Ishikawa (cell line): ENCODE results near the gene ZDHHC6.

ENCODE experiments used
- CEBPB ChIP-seq: IDR thresholded peaks from 2 replicates; pipeline ENCODE4 v1.6.1; 2012
- CREB1 ChIP-seq: IDR thresholded peaks from 2 replicates; pipeline ENCODE4 v1.6.1; 2012; ENCODE audit warnings: low read depth
- EGR1 ChIP-seq: IDR thresholded peaks from 2 replicates; pipeline ENCODE4 v1.6.1; 2012
- EP300 ChIP-seq: IDR thresholded peaks from 2 replicates; pipeline ENCODE4 v1.6.1; 2012; ENCODE audit warnings: borderline replicate concordance
- FOXM1 ChIP-seq: IDR thresholded peaks from 2 replicates; pipeline ENCODE4 v1.6.1; 2012; ENCODE audit warnings: low read depth, borderline replicate concordance
- NFIC ChIP-seq: IDR thresholded peaks from 2 replicates; pipeline ENCODE4 v1.6.1; 2012
- RAD21 ChIP-seq: IDR thresholded peaks from 2 replicates; pipeline ENCODE4 v1.6.1; 2012; ENCODE audit warnings: low read depth
- TAF1 ChIP-seq: IDR thresholded peaks from 2 replicates; pipeline ENCODE4 v1.6.1; 2012; ENCODE audit warnings: low read depth, mild to moderate bottlenecking
- TCF12 ChIP-seq: IDR thresholded peaks from 2 replicates; pipeline ENCODE4 v1.6.1; 2012; ENCODE audit warnings: low read depth
- TEAD4 ChIP-seq: IDR thresholded peaks from 2 replicates; pipeline ENCODE4 v1.6.1; 2012
- YY1 ChIP-seq: IDR thresholded peaks from 2 replicates; pipeline ENCODE4 v1.6.1; 2012; ENCODE audit warnings: low read depth
- ZBTB7A ChIP-seq: IDR thresholded peaks from 2 replicates; pipeline ENCODE4 v1.6.1; 2012; ENCODE audit warnings: low read depth
- TF ChIP-seq, protein P1 (sequence below): IDR thresholded peaks from 2 replicates; pipeline ENCODE4 v1.6.1; 2012
- TF ChIP-seq, protein P2 (sequence below): IDR thresholded peaks from 2 replicates; pipeline ENCODE4 v1.6.1; 2012
- TF ChIP-seq, protein P3 (sequence below): IDR thresholded peaks from 2 replicates; pipeline ENCODE4 v1.6.1; 2012; ENCODE audit warnings: low read depth, mild to moderate bottlenecking

The ZDHHC6 gene

DNA sequence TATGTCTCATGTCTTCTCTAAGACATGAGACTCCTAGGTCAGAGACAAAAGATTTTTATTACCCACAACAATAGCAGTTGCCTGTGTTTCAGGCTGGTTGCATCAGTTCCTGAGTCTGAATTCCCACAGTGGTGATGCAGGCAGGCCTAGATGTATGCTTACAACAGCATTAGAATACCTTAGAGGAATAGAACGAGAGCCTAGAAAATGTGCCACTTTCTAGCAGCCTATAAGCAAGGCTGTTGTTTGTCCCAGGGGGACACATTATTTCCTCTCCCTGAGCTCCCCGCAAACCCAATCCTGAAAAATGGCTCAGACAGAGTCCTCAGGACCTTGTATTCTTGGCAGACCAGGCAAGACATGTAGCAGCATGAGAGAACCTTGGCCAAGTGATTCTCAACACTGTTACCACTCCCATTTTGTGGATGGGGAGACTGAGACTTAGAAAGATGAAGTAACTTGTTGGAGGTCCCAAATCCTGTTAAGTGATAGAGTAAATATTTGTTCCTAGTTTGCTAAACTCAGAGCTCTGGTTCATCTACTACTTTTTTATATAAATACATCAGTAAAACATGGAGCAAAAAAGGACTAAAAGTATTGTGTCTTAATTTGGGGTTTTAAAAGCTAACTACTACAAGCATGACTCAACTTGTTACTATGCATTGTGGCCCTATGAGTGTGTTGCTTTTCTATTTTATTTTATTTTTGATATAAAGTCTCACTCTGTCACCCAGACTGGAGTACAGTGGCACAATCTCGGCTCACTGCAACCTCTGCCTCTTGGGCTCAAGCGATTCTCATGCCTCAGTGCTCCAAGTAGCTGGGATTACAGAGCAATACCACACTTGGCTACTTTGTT lies 14.5 kb upstream of the ZDHHC6 start:
- TF ChIP-seq, protein P1, sequence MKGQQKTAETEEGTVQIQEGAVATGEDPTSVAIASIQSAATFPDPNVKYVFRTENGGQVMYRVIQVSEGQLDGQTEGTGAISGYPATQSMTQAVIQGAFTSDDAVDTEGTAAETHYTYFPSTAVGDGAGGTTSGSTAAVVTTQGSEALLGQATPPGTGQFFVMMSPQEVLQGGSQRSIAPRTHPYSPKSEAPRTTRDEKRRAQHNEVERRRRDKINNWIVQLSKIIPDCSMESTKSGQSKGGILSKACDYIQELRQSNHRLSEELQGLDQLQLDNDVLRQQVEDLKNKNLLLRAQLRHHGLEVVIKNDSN = no peak
- TF ChIP-seq RAD21 (no peak), TCF12 (no peak), EGR1 (no peak), ZBTB7A (no peak), FOXM1 (no peak), TEAD4 (no peak), CREB1 (no peak), YY1 (no peak), TAF1 (no peak), CEBPB (no peak), EP300 (no peak), NFIC (no peak)
- TF ChIP-seq, protein P2, sequence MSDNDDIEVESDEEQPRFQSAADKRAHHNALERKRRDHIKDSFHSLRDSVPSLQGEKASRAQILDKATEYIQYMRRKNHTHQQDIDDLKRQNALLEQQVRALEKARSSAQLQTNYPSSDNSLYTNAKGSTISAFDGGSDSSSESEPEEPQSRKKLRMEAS = no peak
- TF ChIP-seq, protein P3, sequence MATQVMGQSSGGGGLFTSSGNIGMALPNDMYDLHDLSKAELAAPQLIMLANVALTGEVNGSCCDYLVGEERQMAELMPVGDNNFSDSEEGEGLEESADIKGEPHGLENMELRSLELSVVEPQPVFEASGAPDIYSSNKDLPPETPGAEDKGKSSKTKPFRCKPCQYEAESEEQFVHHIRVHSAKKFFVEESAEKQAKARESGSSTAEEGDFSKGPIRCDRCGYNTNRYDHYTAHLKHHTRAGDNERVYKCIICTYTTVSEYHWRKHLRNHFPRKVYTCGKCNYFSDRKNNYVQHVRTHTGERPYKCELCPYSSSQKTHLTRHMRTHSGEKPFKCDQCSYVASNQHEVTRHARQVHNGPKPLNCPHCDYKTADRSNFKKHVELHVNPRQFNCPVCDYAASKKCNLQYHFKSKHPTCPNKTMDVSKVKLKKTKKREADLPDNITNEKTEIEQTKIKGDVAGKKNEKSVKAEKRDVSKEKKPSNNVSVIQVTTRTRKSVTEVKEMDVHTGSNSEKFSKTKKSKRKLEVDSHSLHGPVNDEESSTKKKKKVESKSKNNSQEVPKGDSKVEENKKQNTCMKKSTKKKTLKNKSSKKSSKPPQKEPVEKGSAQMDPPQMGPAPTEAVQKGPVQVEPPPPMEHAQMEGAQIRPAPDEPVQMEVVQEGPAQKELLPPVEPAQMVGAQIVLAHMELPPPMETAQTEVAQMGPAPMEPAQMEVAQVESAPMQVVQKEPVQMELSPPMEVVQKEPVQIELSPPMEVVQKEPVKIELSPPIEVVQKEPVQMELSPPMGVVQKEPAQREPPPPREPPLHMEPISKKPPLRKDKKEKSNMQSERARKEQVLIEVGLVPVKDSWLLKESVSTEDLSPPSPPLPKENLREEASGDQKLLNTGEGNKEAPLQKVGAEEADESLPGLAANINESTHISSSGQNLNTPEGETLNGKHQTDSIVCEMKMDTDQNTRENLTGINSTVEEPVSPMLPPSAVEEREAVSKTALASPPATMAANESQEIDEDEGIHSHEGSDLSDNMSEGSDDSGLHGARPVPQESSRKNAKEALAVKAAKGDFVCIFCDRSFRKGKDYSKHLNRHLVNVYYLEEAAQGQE = no peak

GRCh38 chr10:112460366-112460765 lies 13.7 kb upstream of the ZDHHC6 start:
- no peak for TF ChIP-seq TEAD4
- TF ChIP-seq CEBPB = no peak
- no peak for TF ChIP-seq EGR1
- no peak for TF ChIP-seq TCF12
- no peak for TF ChIP-seq CREB1
- TF ChIP-seq TAF1 = no peak
- TF ChIP-seq, protein P1 = no peak
- TF ChIP-seq, protein P2 = no peak
- TF ChIP-seq YY1 = no peak
- TF ChIP-seq RAD21 = no peak
- TF ChIP-seq NFIC = no peak
- TF ChIP-seq, protein P3 = no peak
- no peak for TF ChIP-seq ZBTB7A
- TF ChIP-seq EP300 = no peak
- no peak for TF ChIP-seq FOXM1

GRCh38 chr10:112456533-112456932 lies 9.8 kb upstream of the ZDHHC6 start:
- TF ChIP-seq, protein P2 = no peak
- TF ChIP-seq YY1 = no peak
- TF ChIP-seq TAF1 = no peak
- TF ChIP-seq CEBPB = no peak
- no peak for TF ChIP-seq ZBTB7A
- no peak for TF ChIP-seq EP300
- TF ChIP-seq, protein P3 = no peak
- no peak for TF ChIP-seq EGR1
- TF ChIP-seq, protein P1 = no peak
- no peak for TF ChIP-seq RAD21
- TF ChIP-seq CREB1 = no peak
- TF ChIP-seq TCF12 = no peak
- no peak for TF ChIP-seq TEAD4
- no peak for TF ChIP-seq NFIC
